Loucy (cell line): ENCODE measurements around the gene CLEC2A.

ENCODE experiments used
- H2AFZ ChIP-seq: fragments of 200-600 bp; sonication (generic); 2 replicates; pipeline ENCODE4 v1.6.0; 2016; ENCODE audit warnings: antibody characterized with exemption, mild to moderate bottlenecking, low read length, moderate library complexity
- H3F3A ChIP-seq: fragments of 200-600 bp; 2 replicates; pipeline ENCODE4 v1.6.0; 2016; ENCODE audit warnings: antibody characterized with exemption, low read depth, mild to moderate bottlenecking
- H3K27me3 ChIP-seq: fragments of 200-600 bp; sonication (generic); 2 replicates; pipeline ENCODE4 v1.6.1; 2014; ENCODE audit warnings: low read length, mild to moderate bottlenecking; ENCODE audit not compliant: insufficient read depth, poor library complexity, severe bottlenecking
- H3K36me3 ChIP-seq: fragments of 200-600 bp; sonication (generic); 2 replicates; pipeline ENCODE4 v1.6.1; 2016; ENCODE audit warnings: low read length; ENCODE audit not compliant: insufficient read depth
- H3K4me1 ChIP-seq: fragments of 200-600 bp; sonication (generic); 2 replicates; pipeline ENCODE4 v1.5.1; 2014; ENCODE audit warnings: low read length, mild to moderate bottlenecking; ENCODE audit not compliant: insufficient read depth, poor library complexity, severe bottlenecking
- H3K4me2 ChIP-seq: fragments of 200-600 bp; sonication (generic); 2 replicates; pipeline ENCODE4 v1.6.0; 2014; ENCODE audit warnings: antibody characterized with exemption, low read length, low read depth, mild to moderate bottlenecking; ENCODE audit not compliant: poor library complexity, severe bottlenecking
- H3K4me3 ChIP-seq: fragments of 200-600 bp; sonication (generic); 2 replicates; pipeline ENCODE4 v1.5.1; 2014; ENCODE audit warnings: low read length, mild to moderate bottlenecking, mixed read lengths; ENCODE audit not compliant: poor library complexity, severe bottlenecking
- H3K79me2 ChIP-seq: fragments of 200-600 bp; sonication (generic); 2 replicates; pipeline ENCODE4 v1.6.1; 2014; ENCODE audit warnings: low read length; ENCODE audit not compliant: insufficient read depth
- H3K9ac ChIP-seq: fragments of 200-600 bp; sonication (generic); 2 replicates; pipeline ENCODE4 v1.6.0; 2014; ENCODE audit warnings: mild to moderate bottlenecking, low read depth, low read length, moderate library complexity; ENCODE audit not compliant: poor library complexity, severe bottlenecking
- H3K9me2 ChIP-seq: fragments of 200-600 bp; sonication (generic); replicated peaks from 2 replicates; pipeline ENCODE4 v1.6.1; 2016; ENCODE audit warnings: low read depth, low read length, mixed read lengths
- H3K9me3 ChIP-seq: fragments of 200-600 bp; sonication (generic); 2 replicates; pipeline ENCODE4 v1.6.1; 2014; ENCODE audit warnings: mild to moderate bottlenecking, antibody characterized with exemption, low read length, low read depth; ENCODE audit not compliant: insufficient read depth
- H4K20me1 ChIP-seq: fragments of 200-600 bp; sonication (generic); 2 replicates; pipeline ENCODE4 v1.6.0; 2014; ENCODE audit warnings: antibody characterized with exemption, low read length, mild to moderate bottlenecking; ENCODE audit not compliant: insufficient read depth, poor library complexity, severe bottlenecking
- EZH2phosphoT487 ChIP-seq: fragments of 200-600 bp; IDR thresholded peaks from 2 replicates; pipeline ENCODE4 v1.6.1; 2018; ENCODE audit warnings: antibody characterized with exemption, mild to moderate bottlenecking, moderate library complexity, borderline replicate concordance
- TF ChIP-seq, protein P1 (sequence below): fragments of 200-600 bp; sonication (generic); conservative IDR thresholded peaks from 2 replicates; pipeline ENCODE4 v1.5.1; 2014; ENCODE audit warnings: mild to moderate bottlenecking, antibody characterized with exemption, low read length

CLEC2A gene

DNA sequence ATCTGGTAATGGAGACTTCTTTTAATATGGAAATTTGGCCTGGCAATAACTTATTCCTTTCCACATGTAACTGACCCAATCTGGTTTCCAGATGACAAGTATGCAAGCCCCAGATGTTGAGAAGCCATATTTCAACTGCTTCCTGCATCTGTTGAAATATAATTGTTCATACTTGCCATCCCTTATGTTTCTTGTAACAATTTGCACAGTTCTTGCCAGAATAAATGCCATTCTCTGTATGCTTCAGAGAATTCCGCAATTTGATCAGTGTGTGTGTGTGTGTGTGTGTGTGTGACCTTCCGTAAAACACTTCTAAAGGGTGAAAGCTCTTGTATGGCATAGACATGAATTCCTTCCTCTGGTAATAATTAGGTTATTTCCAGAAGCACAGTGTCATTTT is 1.8 kb upstream of the CLEC2A start:
- Histone ChIP-seq H2AFZ (no peak overlapping the region), H3K9me3 (no peaks in the 10 kb centered on the region), H3K27me3 (no peaks in the 10 kb centered on the region), H3F3A (no peaks in the 10 kb centered on the region), H3K4me2 (no peak overlapping the region), H3K9ac (no peak overlapping the region), H3K9me2 (no peaks in the 10 kb centered on the region), H3K79me2 (peaks cover 25% of the 10 kb centered on the region), H3K4me1 (peaks cover 20% of the 10 kb centered on the region), H4K20me1 (peaks cover 17% of the 10 kb centered on the region), H3K36me3 (0 out of 2 replicates have a peak, but pooled peaks cover under 1% of the 10 kb centered on the region), H3K4me3 (no peak overlapping the region)
- TF ChIP-seq EZH2phosphoT487, result no peak
- TF ChIP-seq, protein P1, sequence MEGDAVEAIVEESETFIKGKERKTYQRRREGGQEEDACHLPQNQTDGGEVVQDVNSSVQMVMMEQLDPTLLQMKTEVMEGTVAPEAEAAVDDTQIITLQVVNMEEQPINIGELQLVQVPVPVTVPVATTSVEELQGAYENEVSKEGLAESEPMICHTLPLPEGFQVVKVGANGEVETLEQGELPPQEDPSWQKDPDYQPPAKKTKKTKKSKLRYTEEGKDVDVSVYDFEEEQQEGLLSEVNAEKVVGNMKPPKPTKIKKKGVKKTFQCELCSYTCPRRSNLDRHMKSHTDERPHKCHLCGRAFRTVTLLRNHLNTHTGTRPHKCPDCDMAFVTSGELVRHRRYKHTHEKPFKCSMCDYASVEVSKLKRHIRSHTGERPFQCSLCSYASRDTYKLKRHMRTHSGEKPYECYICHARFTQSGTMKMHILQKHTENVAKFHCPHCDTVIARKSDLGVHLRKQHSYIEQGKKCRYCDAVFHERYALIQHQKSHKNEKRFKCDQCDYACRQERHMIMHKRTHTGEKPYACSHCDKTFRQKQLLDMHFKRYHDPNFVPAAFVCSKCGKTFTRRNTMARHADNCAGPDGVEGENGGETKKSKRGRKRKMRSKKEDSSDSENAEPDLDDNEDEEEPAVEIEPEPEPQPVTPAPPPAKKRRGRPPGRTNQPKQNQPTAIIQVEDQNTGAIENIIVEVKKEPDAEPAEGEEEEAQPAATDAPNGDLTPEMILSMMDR, result no peak

DNA sequence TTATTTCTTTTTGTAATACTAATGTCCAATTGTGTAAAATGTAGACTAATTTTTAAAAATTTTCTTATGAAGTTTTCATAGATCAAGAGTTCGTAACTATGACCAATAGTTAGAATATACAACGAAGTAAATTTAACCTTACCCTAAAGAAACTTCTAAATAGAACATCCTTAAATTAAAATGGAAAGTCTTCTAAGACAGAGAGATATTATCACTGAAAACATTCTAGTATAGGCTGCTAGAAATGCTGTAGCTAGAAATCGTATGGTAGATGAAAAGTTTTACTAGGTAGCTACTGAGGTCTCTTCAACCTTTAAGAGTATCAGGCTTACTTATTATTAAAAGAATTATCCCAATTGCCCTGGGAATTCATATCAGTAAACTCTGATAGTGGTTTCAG is 925 bp downstream of the CLEC2A start:
- Histone ChIP-seq H3K9me2 (no peaks in the 10 kb centered on the region), H3K79me2 (peaks cover under 1% of the 10 kb centered on the region; the same call in 1 of the 2 replicates), H3K4me1 (peaks cover 5% of the 10 kb centered on the region), H3K36me3 (no peaks in the 10 kb centered on the region), H3K27me3 (no peaks in the 10 kb centered on the region), H3K4me2 (no peak overlapping the region), H3K4me3 (no peak overlapping the region), H3K9ac (no peak overlapping the region), H2AFZ (no peak overlapping the region), H4K20me1 (no peaks in the 10 kb centered on the region), H3F3A (no peaks in the 10 kb centered on the region), H3K9me3 (no peaks in the 10 kb centered on the region)
- TF ChIP-seq EZH2phosphoT487, result no peak
- TF ChIP-seq, protein P1, result no peak

DNA sequence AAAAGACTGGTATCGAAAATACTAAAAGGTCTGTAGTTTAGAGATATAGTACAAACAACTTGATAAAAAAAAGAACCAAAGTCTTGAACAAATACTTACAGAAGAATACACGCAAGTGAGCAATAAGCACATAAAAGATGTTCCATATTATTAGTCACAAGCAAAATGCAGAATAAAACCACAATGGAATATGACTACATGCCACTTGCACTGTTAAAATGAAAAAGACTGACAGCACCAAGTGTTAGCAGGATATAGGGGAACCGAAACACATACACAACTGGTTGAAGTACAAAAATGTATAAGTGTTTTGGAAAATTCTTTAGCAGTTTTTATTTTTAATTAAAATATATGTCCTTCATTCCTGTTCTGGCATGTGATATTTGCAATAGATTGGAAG is 3.6 kb downstream of the CLEC2A start:
- no peaks in the 10 kb centered on the region for H3F3A ChIP-seq
- no peaks in the 10 kb centered on the region for H4K20me1 ChIP-seq
- no peak overlapping the region for H3K4me3 ChIP-seq
- no peaks in the 10 kb centered on the region for H3K79me2 ChIP-seq
- H2AFZ ChIP-seq, result no peak overlapping the region
- H3K9me2 ChIP-seq, result no peaks in the 10 kb centered on the region
- peaks cover 13% of the 10 kb centered on the region for H3K4me1 ChIP-seq
- H3K4me2 ChIP-seq, result no peak overlapping the region
- H3K9me3 ChIP-seq, result no peaks in the 10 kb centered on the region
- H3K36me3 ChIP-seq, result no peaks in the 10 kb centered on the region
- TF ChIP-seq, protein P1, result no peak
- TF ChIP-seq EZH2phosphoT487, result no peak
- H3K9ac ChIP-seq, result no peak overlapping the region
- H3K27me3 ChIP-seq, result no peaks in the 10 kb centered on the region
